ENCODE measurements around the gene ASIC4. TPM values are rescaled to one million over a fixed set of nuclear protein-coding genes. Genes with fewer than 3 reads are reported as not detected.

Gene ASIC4
- total and polyA plus RNA-seq, 2 of the 8 experiments (the other 6 are each of a cell fraction or from before 2014, with no cell fraction given) = 0.12 to 0.22 TPM

DNA sequence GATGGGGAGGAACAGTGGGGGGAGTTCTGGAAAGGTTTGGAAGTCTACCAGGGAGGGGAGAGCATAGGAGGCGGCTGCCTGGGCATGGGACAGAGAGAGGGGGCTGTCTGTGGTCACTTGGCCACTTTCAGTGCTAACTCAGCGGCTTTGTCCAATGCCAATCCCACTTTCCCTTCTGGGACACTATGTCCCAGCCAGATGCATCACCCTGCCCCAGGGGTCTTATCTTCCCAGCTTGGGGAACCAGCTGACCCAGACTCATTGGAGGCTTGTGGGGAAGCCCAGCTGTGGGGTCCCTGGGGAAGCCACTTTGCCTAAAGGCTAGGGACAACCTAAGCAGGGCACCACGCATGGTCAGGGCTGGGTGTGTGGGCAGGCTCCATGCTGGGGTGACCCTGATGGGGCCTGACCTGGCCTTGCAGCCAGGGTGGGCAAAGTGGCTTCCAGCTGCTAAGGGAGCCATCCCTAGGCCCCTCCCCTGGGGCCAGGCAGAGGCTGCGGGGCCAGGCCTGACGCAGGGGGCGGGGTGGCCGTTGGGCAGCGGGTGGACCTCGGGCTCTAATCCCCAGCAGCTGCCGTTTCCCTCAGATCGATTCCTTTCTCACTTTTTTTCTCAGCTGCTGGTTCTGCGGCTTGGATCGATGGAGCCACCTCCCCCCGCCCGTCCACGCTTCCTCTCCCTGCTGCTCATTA lies 1.6 kb upstream of the ASIC4 start (continued):
- TF ChIP-seq KDM1A (IDR thresholded peaks at IDR 0.05; ENCODE audit: borderline replicate concordance, low read length) (no peak), SUZ12 (IDR thresholded peaks at IDR 0.05; ENCODE audit: low read length) (no peak), HDAC2 (IDR thresholded peaks at IDR 0.05; ENCODE audit: borderline replicate concordance in 1 of 2, low read depth in 2 of 2, low read length in 2 of 2) (no peak), RXRA (IDR thresholded peaks at IDR 0.05; ENCODE audit: insufficient read depth, low read depth, low read length) (no peak), RNF2 (IDR thresholded peaks at IDR 0.05; ENCODE audit: borderline replicate concordance, low read depth, low read length, missing control alignments, poor library complexity, severe bottlenecking) (no peak), TAF7 (optimal IDR thresholded peaks at IDR 0.05; ENCODE audit: borderline replicate concordance, low read depth, low read length) (no peak), HDAC6 (IDR thresholded peaks at IDR 0.05; ENCODE audit: low read depth, low read length) (no peak), EGR1 (IDR thresholded peaks at IDR 0.05; ENCODE audit: borderline replicate concordance, low read depth, low read length) (no peak), POLR2A (IDR thresholded peaks at IDR 0.05; ENCODE audit: control extremely low read depth in 1 of 2, low read depth in 2 of 2, low read length in 2 of 2) (no peak)
